GM20431 (cell line): Measurements from ENCODE around the gene TEX11.
"Not testable (repeated sequence)": the region's sequence is repeated elsewhere in the genome, so short reads cannot be mapped to it uniquely, and the experiment has no call there.

ENCODE experiments used
- in situ Hi-C: fragments of 300-500 bp; cut with MseI, MboI; formaldehyde crosslinking; loops from one replicate; pipeline ENCODE4 v1.15.0; 2020; ENCODE audit warnings: low sequenced_read_pairs; ENCODE audit not compliant: unreplicated experiment

Gene TEX11

GRCh38 chrX:70908541-70908940, at the start of gene TEX11:
TEX11 (minus strand) TSS chrX:70908711; CDS start chrX:70907789, 922 bp downstream.
- in situ Hi-C loops, result no loop called here

DNA sequence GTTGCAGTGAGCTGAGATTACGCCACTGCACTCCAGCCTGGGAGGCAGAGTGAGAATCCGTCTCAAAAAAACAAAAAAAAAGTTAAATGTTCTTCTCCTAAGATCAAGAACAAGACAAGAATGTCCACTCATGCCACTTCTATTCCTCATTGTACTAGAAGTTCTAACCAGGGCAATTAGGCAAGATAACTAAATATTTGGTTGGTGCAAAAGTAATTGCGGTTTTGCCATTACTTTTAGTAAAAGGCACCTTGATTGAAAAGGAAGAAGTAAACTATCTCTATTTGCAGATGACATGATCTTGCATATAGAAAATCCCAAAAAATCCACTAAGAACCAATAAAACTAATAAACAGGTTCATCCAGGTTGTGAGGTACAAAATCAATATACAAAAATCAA, 46.4 kb upstream of the TEX11 start:
- in situ Hi-C loops, result no loop called here

DNA sequence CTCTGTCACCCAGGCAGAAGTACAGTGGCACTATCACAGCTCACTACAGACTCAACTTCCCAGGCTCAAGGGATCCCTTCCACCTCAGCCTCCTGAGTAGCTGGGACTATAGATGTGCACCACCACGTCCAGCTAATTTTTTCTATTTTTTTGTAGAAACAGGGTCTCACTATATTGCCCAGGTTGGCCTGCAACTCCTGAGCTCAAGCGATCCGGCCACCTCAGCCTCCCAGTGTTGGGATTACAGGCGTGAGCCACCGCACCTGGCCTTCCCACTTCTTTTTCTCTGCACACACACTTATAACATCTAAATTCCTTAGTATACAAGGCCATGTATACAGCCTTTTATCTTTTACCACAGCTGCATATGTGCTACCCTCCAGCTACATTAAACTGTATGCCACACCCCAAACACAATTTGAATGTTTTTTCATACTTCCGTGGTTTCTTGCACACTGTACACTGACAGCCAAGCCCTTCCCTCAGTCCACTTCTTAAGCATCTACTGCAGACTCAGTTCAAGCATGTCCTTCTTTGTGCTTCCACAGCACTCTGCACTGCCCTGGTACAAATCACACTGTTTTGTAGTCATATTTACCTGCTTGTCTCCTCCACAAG, 15.9 kb upstream of the TEX11 start:
- in situ Hi-C loops, result no loop called here

- in situ Hi-C loops, result no loop called here
These were observed 14.4 kb upstream of the TEX11 start for GRCh38 chrX:70922774-70923473.

- in situ Hi-C loops, result no loop called here
These were observed 13.3 kb upstream of the TEX11 start for GRCh38 chrX:70921709-70922352.

DNA sequence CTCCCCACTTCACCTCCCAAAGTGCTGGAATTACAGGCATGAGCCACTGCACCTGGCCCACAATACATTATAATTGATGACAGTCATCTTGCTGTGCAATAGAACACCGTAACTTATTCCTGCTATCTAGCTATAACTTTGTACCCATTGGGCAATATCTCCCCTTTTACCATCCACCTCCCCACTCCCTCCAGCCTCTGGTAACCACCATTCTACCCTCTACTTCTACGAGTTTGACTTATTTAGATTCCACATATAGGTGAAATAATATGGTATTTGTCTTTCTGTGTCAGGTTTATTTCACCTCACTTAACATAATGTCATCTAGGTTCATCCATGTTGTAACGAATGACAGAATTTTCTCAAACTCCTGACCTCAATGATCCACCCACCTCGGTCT, 8.2 kb upstream of the TEX11 start:
- in situ Hi-C loops, result no loop called here

DNA sequence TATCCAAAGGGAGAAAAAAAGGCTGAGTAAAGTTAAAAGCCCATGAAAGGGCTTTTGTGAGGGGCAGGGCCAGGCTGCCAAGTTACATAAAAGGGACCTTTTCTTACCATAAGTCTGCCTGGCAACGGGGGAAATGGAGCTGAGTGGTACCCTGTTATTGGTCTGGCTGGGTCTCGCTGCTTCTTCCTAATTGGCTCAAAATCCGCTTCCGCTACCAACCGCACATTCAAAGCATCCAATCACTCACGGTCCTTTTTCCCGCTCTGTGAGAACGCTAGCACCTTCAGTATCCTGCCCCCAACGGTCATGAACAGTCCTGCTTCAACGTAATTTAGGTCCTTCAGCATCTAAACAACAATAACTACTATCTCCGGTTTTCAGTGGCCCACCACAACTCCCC, 611 bp downstream of the TEX11 start:
- in situ Hi-C loops, result no loop called here

DNA sequence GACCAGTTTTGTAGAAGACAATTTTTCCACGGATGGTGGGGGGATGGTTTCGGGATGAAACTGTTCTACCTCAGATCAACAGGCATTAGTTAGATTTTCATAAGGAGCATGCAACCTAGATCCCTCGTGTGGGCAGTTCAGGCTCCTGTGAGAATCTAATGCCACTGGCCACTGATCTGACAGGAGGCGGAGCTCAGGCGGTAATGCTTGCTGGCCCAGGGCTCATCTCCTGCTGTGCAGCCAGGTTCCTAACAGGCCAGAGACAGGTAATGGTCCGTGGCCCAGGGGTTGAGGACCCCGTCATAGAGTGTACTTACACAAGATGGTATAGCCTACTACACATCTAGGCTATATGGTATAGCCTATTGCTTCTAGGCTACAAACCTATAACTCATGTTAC, 7.0 kb downstream of the TEX11 start:
- in situ Hi-C loops, result no loop called here

DNA sequence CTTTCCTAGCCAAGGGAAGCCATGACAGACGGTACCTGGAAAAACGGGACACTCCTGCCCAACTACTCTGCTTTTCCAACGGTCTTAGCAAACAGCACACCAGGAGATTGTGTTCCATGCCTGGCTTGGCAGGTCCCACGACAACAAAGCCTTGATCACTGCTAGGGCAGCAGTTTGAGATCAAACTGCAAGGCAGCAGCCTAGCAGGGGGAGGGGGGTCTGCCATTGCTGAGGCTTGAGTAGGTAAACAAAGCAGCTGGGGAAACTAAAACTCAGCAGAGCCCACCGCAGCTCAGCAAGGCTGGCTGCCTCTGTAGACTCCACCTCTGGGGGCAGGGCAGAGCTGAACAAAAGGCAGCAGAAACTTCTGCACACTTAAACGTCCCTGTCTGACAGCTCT, 18.1 kb downstream of the TEX11 start:
- in situ Hi-C loops, result not testable (repeated sequence)

DNA sequence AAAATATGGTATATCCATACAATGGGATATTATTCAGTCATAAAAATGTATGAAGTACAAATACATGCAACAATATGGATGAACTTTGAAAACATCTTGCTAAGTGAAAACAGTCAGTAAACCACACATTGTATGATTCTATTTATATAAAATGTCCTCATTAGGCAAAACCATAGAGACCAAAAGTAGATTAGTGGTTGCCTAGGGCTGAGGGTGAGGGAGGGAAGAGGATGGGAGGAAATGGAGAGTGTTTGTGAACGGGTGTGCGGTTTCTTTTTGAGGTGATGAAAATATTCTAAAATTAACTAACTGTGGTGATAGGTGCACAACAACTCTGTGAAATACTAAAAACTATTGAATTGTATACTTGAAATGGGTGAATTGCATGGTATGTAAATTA, 29.6 kb downstream of the TEX11 start:
- in situ Hi-C loops, result no loop called here

DNA sequence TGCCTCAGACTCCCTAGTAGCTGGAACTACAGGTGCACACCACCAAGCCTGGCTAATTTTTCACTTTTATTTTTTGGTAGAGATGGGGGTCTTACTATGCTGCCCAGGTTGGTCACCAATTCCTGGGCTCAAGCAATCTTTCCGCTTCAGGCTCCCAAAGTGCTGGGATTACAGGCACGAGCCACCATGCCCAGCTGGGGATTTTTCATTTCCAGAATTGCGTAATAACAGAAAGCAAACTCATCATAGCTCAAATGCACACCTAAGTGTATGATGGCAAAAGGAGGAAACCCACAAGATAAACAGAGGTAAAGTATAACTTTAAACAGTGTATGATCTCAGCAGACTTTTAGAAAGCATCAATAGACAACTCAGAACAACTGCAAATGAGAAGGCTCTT, 56.2 kb downstream of the TEX11 start:
- in situ Hi-C loops, result no loop called here

DNA sequence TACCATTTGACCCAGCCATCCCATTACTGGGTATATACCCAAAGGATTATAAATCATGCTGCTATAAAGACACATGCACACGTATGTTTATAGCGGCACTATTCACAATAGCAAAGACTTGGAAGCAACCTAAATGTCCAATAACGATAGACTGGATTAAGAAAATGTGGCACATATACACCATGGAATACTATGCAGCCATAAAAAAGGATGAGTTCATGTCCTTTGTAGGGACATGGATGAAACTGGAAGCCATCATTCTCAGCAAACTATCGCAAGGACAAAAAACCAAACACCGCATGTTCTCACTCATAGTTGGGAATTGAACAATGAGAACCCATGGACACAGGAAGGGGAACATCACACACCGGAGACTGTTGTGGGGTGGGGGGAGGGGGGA, 64.4 kb downstream of the TEX11 start:
- in situ Hi-C loops, result not testable (repeated sequence)

- in situ Hi-C loops, result not testable (repeated sequence)
These were observed 64.9 kb downstream of the TEX11 start for GRCh38 chrX:70843620-70844019.

DNA sequence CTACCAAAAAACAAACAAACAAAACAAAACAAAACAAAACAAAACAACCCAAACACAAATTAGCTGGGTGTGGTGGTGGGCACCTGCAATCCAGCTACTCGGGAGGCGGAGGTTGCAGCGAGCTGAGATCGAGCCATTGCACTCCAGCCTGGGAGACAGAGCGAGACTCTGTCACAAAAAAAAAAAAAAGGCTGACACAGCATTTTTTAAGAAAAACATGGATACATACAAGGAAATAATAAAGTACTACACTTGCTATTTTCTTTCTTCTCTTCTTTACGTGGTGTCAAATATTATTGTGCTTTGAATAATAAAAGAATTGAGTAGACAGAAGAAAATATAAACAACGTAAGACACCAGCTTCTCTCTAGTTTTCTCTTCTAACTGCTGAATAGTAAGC, 73.9 kb downstream of the TEX11 start:
- in situ Hi-C loops, result no loop called here

DNA sequence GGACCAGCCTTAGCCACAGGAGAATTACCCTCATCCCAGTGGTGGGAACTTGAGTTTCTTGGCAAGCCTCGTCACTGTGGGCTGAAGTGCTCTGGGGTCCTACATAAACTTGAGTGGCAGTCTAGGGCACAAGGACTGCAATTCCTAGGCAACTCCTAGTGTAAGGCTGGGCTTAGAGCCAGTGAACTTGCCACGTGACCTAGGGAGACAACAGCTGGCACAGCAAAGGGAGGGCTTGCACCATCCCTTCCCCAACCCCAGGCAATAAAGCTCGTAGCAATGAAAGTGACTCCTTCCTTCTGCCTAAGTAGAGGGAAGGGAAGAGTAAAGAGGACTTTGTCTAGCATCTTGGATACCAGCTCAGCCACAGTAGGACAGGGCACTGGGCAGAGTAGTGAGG, 81.8 kb downstream of the TEX11 start:
- in situ Hi-C loops, result no loop called here

GRCh38 chrX:70825366-70825765, 83.1 kb downstream of the TEX11 start:
- in situ Hi-C loops, result no loop called here

GRCh38 chrX:70808942-70809940, 99.3 kb downstream of the TEX11 start:
- in situ Hi-C loops, result no loop called here

DNA sequence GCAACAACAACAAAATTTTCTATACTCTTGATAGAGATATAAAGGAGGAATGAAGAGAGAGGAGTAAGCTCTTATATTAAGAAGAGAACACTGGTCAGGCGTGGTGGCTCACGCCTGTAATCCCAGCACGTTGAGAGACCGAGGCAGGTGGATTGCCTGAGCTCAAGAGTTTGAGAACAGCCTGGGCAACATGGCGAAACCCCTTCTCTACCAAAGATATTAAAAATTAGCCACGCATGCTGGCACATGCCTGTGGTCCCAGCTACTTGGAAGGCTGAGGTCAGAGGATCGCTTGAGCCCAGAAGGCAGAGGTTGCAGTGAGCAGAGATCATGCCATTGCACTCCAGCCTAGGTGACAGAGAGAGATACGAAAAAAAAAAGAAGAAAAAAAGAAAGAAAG, 102.4 kb downstream of the TEX11 start:
- in situ Hi-C loops, result no loop called here

DNA sequence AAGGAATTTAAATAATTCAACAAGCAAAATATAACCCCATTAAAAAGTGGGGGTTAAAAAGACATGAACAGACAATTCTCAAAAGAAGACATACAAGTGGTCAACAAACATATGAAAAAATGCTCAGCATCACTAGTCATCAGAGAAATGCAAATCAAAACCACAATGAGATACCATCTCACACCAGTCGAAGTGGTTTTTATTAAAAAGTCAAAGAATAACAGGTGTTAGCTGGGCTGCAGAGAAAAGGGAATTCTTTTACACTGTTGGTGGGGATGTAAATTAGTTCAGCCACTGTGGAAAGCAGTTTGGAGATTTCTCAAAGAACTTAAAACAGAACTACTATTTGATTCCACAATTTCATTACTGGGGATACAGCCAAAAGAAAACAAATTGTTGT, 111.8 kb downstream of the TEX11 start:
- in situ Hi-C loops, result not testable (repeated sequence)

- in situ Hi-C loops, result no loop called here
These were observed 134.3 kb downstream of the TEX11 start for GRCh38 chrX:70774223-70774622.
